Stimulated activated CD4-positive, alpha-beta T cell treated with anti-CD3 and anti-CD28 coated beads, Interleukin-2, amount 100 ng/mL, for 48 hours (primary cell): ENCODE results near the gene TAS1R3.
"Not testable (repeated sequence)": the region's sequence is repeated elsewhere in the genome, so short reads cannot be mapped to it uniquely, and the experiment has no call there.

Source experiments
- DNase-seq, 2 donors: peaks; one replicate each; pipeline ENCODE4 v3.0.0-alpha.2; 2020

The TAS1R3 gene

DNA sequence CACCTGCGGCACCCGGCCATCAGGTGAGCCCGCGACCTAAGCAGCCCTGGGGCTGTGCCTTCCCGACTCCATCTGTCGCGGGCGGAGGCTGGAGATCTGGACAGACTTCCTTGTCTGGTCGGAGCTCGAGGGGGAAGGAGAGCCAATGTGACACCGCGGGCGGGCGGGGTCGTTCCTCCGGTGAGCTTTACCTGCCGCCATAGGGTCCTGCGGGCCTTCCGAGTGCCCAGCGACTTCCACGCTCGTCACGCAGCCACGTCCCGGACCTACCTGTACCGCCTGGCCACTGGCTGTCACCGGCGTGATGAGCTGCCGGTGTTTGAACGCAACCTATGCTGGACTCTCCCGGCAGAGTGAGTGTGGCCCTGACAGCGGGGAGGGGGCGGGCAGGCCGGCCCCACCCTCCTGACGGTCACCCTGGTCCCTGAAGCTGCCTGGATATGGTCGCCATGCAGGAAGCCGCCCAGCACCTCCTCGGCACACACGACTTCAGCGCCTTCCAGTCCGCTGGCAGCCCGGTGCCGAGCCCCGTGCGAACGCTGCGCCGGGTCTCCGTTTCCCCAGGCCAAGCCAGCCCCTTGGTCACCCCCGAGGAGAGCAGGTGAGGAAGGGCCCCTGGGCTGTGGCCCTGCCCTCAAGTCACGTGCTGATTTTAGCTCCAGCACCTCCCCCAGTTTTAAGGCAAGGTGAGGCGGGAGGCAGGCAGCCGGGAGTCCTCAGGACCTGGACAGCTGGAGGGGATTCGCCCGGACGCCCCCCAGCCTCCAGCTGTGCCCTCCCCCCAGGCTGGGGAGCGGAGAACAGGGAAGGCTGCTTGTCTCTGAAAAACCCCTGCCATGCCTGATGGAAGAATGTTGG lies 21.6 kb upstream of the TAS1R3 start:
- DNase-seq: no peak

DNA sequence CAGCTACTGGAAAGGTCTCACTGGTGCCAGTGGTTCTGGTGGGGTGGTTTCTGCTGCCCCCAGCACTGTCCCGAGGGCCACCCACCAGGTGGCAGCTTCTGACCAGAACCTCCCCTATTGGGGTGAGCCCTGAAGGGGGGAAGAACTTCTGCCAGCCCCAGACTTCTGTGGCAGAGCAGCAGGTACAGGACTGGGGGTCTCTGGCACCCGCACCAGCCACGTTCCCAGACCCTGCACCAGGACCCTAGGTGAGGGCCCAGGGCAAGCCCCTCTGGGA lies 21.0 kb upstream of the TAS1R3 start:
- DNase-seq: no peak

DNA sequence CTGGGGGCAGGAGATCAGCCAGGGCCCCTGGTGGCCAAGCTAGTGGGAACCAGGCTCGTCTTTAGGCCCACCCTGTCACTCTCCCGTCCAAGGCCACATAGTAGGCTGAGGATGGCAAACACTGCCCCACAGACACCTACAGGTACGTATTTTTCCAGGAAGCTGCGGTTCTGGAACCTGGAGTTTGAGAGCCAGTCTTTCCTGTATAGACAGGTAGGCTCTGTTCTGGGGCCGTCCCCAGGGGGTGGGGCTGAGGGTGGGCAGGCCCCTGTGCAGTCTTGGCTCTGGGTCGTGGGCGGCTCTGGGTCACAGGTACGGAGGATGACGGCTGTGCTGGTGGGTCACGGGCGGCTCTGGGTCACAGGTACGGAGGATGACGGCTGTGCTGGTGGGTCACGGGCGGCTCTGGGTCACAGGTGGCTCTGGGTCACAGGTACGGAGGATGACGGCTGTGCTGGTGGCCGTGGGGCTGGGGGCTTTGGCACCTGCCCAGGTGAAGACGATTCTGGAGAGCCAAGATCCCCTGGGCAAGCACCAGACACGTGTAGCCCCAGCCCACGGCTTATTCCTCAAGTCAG lies 20.5 kb upstream of the TAS1R3 start:
- no peak for DNase-seq

DNA sequence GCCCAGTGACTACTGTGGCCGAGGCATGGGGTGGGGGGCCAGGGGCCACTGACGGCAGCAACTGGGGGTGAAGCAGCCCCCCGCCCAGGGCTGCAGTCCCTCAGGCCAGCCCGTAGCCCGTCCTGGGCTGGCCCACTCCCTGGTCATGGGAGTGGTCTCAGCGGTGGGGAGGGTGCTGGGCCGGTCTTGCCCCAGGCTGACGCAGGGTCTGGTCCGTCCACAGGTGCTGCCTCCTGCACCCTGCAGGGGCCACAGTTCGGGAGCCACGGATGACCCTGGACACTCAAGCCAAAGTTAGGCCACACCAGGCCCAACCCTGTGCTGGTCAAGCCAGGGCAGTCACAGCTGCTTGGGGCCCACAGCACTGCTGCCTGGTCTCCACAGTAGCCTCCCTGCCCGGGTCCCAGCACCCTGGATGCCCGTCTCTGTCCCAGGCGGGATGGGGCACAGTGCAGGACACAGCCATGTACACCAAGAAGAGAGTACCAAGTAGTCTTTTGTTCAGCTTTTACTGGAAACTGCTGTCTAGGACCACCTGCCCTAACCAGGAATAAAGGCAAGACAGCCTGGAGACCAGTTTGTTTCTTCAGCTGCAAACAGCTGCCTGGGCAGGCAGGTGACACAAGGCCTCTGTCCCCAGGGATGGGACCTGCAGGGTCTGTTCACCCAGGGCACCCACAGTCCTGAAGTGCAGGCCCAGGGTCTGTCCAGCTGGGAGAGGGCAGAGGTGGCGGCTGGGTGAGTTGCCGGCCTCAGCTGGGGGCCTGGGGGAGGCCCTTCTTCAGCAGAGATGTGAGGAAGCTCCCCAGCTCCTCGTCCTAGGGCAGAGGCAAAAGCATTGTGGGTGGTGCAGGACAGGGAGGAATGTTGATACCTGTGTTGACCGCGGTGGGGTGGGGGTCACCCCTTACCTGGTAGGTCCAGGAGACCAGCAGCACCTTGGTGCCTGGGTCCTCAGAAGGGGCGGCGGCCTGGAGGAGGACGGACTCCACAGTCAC lies 19.7 kb upstream of the TAS1R3 start:
- DNase-seq: no peak

DNA sequence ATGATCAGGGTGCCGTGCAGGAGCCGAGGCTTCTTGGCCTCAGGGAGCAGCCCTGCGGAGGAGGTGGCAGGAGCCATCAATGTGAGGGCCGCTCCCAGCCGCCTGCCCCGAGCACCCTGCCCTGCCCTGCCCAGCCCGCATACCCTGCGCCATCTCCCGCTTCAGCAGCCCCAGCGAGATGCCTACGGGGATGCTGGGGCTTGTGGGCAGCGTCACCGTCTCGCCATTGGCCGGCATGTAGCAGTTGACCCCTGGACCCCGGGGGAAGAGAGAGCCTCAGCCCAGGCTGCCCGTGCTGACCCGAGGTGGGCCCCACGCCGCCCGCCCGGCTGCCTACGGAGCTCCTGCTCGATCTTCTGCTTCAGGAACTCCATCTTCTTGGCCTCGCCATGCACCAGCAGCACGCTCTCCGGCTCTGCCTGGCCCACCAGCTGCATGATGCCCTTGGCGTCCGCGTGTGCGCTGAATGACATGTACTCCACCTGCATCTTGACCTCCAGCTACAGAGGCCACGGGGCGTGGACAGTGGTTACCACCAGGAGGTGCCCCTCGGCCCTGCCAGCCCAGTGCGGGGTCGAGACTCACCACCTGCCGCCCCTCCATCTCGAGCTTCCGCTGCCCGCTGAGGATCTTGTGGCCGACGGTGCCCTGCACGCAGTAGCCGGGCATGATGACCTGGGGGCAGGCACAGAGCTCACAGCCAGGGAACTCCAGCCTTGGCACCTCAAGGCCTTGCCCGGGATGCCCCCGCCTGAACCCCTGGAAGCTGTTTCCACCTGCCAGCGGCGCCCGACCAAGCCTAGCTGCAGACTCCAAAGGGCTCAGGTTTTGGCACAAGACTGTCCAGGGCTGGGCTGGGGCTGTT lies 18.4 kb upstream of the TAS1R3 start:
- DNase-seq: no peak

DNA sequence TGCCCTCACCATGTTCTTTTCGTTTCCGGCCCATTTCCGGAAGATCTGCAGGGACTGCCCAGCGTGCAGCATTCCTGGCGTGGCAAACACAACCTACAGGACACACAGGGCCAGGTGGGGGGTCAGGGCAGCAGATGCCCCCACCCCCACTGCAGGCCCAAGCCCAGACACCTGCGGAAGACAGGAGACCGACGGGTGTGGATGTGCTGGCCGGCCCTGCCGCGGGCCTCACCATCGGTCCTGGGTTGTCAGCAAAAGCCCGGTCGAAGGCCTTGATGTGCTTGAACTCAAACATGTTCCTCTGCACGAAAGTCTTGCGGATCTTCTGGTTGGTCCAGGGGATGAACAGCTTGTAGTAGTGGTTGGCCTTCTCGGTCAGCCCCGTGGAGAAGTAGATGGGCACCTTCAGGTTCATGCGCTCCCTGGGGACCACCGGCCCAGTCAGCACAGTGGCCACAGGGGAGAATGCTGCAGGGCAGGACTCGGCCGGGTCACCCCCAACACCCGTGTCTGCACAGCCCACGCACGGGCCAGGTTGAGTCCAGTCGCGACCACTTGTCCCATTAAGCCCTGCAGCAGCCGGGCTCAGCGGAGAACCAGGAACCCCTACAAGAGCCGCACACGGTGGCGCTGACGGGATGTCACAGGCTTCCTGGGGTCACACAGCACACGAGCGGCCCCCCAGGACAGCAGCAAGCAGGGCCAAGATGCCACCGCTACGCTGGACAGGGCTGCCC lies 17.4 kb upstream of the TAS1R3 start:
- no peak for DNase-seq

DNA sequence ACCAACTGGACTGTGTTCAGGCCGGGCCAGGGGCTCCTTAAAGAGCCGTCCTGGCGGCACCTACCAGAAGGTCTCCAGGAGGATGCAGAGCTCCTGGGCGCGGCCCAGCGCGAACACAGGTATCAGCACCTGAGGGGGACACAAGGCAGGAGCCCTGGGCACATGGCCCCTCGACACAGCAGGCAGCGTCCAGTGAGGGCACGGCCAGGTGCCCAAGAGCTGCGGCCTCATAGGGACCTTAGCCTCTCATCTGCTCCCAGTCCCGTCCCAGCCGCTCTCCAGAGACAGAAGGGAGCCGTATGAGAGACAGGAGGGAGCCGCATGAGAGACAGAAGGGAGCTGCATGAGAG lies 16.9 kb upstream of the TAS1R3 start:
- no peak for DNase-seq

DNA sequence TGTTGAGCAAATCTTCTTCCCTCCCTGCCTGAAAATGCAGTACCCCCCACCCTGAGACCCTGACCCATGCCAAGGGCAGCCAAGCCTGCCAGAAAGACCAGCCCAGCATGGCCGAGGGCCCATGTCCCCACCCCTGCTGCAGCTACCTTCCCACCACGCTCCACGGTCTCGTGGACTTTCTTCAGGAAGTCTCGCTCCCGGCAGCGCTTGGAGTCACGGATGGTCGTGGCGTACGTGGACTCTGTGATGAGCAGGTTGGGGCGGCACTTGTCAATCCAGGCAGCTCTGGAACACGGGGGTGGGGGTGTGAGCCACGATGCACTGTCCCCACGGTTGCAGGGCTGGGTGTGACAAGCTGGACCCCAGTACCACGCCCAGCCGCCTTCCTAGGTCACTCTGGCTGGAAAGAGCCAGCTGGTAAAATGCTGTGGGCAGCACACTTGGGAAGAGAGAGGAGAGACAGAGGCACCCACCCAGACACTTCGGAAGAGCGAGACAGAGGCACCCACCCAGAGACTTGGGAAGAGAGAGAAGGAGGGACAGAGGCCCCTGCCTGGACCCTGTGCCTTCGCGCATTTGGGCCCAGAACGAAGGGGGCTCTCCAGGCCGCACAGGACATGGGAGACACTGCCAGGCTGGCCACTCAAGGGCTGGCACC lies 16.3 kb upstream of the TAS1R3 start:
- DNase-seq: no peak

DNA sequence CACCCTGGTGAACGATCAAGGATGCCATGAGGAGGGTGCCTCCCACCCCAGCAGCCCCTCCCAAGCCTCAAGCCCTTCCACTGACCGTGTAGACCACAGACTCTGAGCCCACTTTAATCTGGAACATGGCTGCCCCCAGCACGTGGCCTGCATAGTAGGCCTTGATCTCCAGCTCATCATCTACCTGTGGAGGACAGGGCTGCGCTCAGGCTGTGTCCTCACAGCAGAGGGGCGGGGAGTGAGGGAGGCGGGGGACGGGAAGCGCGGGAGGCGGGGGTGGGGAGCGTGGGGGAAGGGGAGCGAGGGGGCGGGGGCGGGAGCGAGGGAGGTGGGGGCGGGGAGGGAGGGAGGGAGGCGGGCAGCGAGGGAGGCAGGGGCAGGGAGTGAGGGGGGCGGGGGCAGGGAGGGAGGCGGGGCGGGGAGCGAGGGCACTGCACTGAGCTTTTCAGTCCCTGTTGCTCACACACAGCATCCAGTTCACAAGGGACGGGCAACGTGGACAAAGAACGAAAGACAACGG lies 15.6 kb upstream of the TAS1R3 start:
- no peak for DNase-seq

DNA sequence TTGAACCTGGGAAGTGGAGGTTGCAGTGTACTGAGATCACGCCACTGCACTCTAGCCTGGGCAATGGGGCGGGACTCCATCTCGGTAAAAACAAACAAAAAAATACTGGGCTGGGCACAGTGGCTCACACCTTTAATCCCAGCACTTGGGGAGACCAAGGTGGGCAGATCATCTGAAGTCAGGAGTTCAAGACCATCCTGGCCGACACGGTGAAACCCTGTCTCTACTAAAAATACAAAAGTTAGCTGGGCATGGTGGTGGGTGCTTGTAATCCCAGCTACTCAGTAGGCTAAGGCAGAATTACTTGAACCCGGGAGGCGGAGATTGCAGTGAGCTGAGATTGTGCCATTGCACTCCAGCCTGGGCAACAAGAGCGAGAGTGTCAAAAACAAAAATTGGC lies 14.9 kb upstream of the TAS1R3 start:
- DNase-seq: not testable (repeated sequence)

DNA sequence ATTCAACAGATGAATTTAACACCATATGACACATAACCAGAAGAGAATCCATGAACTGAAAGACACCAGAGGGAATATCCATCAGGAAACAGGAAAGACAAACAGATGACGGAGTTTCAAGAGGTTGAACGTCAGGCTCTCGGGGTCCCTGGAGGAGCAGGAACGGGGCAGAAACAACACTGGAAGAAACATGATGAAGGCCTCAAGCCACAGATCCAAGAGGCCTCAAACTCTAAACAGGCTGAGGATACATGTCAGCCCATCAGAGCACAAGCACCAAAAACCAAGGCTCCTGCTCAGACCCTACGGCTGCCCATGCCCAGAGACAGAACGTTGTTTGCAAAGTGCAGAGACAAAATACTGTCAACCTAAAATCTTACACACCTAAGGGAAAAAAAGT lies 13.7 kb upstream of the TAS1R3 start:
- DNase-seq: no peak

DNA sequence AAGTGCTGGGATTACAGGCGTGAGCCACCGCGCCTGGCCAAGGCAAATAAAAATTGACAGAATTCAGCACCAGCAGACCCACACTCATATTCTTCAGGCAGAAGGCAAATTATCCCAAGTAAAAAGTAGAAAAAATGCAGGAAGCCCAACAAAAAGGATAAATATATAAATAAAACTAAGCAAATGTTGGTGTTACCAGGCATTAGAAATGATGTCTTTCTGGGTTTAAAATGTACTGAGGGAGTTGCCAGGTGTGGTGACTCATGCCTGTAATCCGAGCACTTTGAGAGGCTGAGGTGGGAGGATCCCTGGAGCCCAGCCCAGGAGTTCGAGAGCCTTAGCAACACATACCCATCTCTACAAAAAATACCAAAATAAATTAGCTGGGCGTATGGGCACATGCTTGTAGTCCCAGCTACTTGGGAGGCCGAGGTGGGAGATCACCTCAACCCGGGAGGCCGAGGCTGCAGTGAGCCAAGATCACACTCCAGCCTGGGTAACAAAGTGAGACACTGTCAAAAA lies 12.9 kb upstream of the TAS1R3 start:
- no peak for DNase-seq

DNA sequence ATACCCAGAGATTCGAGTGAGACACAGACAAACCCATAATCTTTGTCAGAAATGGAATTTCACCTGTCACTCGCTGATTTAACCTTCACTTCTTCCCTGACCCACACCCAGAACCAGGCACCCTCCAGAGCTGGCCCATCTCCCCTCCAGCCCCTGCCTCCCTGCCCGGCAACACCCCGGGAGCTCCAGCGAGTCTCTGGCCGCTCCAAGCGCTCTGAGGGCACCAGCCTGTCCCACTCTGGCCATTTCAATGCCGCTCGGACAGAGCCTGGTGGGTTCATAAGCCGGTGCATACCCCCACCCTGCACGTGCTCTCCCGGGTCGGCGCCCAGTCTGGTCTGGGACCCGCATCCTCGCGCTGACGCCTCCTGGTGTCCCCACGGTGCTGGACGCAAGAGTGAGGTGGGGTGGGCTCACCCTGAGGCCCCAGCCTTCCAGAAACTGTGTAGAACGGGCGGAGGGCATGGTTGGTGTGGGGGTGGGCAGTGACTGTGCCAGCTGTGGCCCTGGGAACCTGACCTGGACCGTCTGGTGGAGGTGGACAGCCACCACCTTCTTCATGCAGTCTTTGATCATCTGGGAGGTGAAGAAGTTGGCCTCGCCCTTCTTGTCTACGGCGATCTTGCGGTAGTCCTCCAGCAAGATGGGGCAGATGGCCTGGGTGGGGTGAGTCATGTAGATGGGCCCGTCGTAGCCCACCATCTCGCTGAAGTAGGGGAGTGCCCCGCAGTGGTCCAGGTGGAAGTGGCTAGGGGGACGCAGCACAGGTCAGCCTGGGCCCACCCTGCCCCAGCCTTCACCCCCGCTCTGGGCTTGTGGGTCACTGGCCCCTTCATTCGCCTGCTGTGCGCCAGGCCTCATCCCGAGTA lies 12.1 kb upstream of the TAS1R3 start:
- no peak for DNase-seq

DNA sequence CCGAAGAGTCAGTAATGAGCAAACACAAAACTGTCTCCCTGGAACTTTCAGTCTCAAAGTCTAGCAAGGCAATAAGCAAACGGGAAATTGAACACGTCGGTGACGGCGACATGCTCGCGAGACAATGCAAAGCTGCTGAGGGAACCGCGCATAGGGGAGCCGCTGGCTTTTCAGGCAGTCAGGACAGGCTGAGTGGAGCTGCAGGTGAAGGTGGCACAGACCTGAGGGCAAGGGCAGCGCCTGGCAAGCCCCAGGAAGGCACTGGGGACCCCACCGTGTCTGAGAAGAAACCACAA lies 11.5 kb upstream of the TAS1R3 start:
- no peak for DNase-seq

DNA sequence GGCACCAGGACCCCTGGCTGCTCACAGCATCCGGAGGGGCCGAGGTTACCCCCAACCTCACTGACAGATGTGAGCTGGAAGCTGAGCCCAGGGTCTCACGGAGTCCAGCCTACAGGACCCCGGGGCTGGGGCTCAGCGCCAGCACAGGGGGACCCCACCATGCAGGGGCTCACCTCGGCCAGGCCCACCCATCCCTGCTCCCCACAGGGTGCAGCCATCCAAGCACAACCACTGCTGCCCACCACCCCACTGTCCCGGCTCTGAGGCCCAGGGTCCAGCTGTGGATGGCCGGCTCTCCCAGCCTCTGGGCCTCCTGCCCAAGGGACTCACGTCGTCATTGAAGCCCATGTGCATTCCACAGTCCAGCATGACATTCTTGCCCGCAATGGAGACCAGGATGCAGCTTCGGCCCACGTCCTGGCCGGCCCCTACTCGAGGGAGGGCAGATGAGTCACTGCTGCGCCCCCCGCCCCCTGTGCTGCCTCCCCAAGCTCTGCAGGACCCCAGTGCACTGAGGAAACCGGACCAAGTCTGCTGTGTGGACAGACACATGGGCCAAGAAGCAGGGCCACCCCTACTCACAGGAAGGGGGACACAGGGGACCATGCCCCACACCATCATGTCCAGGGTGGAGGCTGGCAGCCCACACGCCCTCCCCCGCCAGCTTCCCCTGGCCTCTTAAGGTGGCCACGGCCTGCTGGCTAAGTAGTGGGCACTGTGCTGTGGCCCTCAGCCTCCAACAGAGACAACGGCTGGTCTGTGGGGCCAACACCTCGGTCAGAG lies 10.2 kb upstream of the TAS1R3 start:
- DNase-seq: no peak

DNA sequence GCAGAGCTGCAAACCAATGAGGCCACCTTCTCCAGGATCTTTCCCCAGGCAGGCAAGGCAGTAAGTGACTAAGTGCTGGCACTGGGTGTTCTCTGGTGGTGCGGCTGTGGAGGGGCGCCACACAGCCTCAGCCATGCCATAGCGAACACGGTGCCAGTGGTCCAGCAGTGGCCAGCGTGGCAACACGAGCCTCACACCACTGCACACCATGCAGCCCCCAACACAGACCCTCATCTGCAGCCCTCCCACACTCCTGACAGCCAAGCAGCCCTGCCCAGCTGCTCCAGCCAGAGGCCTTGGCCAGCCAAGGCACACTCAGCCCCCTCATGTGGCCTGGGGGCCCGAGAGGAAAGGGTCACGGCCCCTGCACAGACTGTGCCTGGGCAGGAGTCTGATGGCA lies 9.6 kb upstream of the TAS1R3 start:
- no peak for DNase-seq

DNA sequence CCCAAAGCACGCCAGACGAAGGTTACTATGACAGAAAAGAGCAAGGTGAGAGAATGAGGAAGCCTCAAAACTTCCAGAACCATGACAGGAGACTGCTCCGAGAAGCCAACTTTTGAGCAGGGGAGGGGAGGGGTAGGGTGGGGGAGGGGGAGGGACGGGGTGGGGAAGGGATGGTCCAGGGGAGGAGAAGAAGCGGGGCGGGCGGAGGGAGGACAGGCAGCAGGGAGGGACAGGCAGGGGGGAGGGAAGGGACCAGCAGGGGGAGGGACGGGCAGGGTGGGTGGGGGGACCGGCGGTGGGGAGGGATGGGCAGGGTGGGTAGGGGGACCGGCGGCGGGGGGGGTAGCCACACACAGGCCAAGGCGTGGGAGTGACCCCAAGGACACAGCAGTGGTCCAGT lies 8.7 kb upstream of the TAS1R3 start:
- no peak for DNase-seq

DNA sequence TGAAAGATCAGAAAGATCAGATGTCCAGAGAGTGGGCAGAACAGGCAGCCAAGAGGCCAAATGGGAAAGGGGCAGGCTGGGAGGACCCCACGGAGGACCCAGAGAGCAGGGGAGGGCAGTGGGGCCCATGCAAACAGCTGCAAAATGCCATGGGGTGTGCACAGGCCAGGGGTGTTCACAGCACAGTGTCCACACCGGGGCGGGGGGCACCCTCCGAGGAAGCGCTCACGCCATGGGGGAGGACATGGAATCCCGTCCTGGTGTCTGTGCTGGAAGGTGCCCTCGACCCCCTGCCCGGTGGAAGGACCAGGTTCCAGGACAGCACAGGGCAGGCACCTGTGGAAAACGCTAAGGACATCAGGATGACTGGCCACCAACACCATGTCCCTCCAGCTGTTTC lies 8.1 kb upstream of the TAS1R3 start:
- no peak for DNase-seq

DNA sequence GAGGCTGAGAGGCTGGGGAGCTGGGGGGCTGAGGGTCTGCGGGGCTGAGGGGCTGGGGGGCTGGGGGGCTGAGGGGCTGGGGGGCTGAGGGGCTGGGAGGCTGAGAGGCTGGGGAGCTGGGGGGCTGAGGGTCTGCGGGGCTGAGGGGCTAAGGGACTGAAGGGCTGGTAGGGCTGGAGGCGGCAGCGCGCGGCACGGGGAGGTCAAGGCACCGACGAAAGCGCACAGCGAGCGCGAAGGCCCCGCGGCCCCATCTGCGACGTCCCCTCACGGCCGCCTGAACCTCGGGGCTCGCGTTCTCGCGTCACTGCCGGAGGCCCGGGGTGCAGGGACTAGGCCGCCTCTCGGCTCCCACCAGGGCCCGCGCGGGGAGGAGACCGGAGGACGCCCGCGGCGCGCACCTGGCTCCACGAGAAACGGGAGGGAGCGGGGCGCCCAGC lies 7.0 kb upstream of the TAS1R3 start:
- DNase-seq: no peak
